Effector CD4-positive, alpha-beta T cell (primary cell): Measurements from ENCODE around the gene POLE.
"Not testable (repeated sequence)": the region's sequence is repeated elsewhere in the genome, so short reads cannot be mapped to it uniquely, and the experiment has no call there.

Experiments
- DNase-seq: peaks from one replicate; pipeline ENCODE4 v3.0.0-alpha.2; 2020

POLE gene

GRCh38 chr12:132610866-132611602, 76.1 kb downstream of the POLE start:
- no peak for DNase-seq

- DNase-seq = no peak
Observed at GRCh38 chr12:132610051-132610759, 76.9 kb downstream of the POLE start, which contains the start of gene LRCOL1. LRCOL1 (minus strand) TSS chr12:132610582; CDS start chr12:132606251, 4,331 bp downstream.

- no peak for DNase-seq
Observed at GRCh38 chr12:132608231-132609171, 78.6 kb downstream of the POLE start.

- no peak for DNase-seq
Observed at GRCh38 chr12:132606927-132607326, 80.2 kb downstream of the POLE start.

GRCh38 chr12:132606466-132606865, 80.7 kb downstream of the POLE start:
- DNase-seq = no peak

GRCh38 chr12:132605892-132606291, 81.2 kb downstream of the POLE start:
- DNase-seq = no peak

GRCh38 chr12:132604668-132605441, 82.3 kb downstream of the POLE start:
- no peak for DNase-seq

GRCh38 chr12:132604151-132604618, 83.0 kb downstream of the POLE start:
- DNase-seq = no peak

- no peak for DNase-seq
Observed at GRCh38 chr12:132603240-132604150, 83.6 kb downstream of the POLE start.

- no peak for DNase-seq
Observed at GRCh38 chr12:132602572-132603239, 84.4 kb downstream of the POLE start.

- DNase-seq = no peak
Observed at GRCh38 chr12:132601171-132601883, 85.8 kb downstream of the POLE start.

- DNase-seq = peak; percentile 23
Observed at GRCh38 chr12:132600048-132601032, 86.8 kb downstream of the POLE start.

- DNase-seq = not testable (repeated sequence)
Observed at GRCh38 chr12:132599502-132599901, 87.6 kb downstream of the POLE start.

GRCh38 chr12:132597333-132598316, 89.5 kb downstream of the POLE start:
- DNase-seq = peak; percentile 19

- no peak for DNase-seq
Observed at GRCh38 chr12:132596016-132596415, 91.1 kb downstream of the POLE start.

- no peak for DNase-seq
Observed at GRCh38 chr12:132595183-132595582, 92.0 kb downstream of the POLE start.

- no peak for DNase-seq
Observed at GRCh38 chr12:132593938-132594358, 93.2 kb downstream of the POLE start.
